ENCODE results near the gene RASA1. TPM values are rescaled to one million over a fixed set of nuclear protein-coding genes. Genes with fewer than 3 reads are reported as not detected.

Gene RASA1
- polyA plus RNA-seq, 1 experiment = 67.3 TPM

DNA sequence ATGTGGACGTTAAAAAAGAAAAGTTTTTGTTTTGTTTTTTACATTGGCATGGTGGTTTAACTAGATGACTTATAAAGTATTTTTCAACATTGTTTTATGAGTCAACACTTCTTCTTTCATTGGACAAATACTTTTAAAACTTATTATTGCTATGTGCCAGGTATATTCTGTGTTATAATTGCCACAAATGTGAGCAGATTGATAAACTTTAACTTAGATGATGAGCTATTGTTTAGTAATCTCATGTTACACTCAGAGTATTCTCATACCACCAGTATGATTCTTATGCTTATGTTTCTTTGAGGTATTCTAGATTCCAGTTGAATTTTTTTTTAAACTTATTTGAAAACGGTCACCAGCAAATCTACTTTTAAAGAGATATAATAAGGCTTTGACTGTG is 60.3 kb downstream of the RASA1 start:
- no peak for DNase-seq (ENCODE audit: low read depth, low spot score)
- CTCF ChIA-PET = interaction anchor here (1.4 kb wide), 1 partner anchor 9 kb away, joined by 4 read pairs; no protein-coding TSS in a partner anchor
- H3K9me3 ChIP-seq (ENCODE audit: control insufficient read depth, insufficient read depth, low read length) = no peaks in the 10 kb centered on the region
- H3K27me3 ChIP-seq (ENCODE audit: control insufficient read depth, insufficient read depth, low read length) = no peaks in the 10 kb centered on the region
- H3K27ac ChIP-seq (ENCODE audit: low read depth, low read length) = no peak overlapping the region
- no peak overlapping the region for H3K4me3 ChIP-seq (ENCODE audit: low read depth, low read length)
- TF ChIP-seq, protein P1, sequence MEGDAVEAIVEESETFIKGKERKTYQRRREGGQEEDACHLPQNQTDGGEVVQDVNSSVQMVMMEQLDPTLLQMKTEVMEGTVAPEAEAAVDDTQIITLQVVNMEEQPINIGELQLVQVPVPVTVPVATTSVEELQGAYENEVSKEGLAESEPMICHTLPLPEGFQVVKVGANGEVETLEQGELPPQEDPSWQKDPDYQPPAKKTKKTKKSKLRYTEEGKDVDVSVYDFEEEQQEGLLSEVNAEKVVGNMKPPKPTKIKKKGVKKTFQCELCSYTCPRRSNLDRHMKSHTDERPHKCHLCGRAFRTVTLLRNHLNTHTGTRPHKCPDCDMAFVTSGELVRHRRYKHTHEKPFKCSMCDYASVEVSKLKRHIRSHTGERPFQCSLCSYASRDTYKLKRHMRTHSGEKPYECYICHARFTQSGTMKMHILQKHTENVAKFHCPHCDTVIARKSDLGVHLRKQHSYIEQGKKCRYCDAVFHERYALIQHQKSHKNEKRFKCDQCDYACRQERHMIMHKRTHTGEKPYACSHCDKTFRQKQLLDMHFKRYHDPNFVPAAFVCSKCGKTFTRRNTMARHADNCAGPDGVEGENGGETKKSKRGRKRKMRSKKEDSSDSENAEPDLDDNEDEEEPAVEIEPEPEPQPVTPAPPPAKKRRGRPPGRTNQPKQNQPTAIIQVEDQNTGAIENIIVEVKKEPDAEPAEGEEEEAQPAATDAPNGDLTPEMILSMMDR (IDR thresholded peaks at IDR 0.05; ENCODE audit: low read depth, low read length) = no peak
- POLR2A ChIA-PET = interaction anchor here (0.7 kb wide), 1 partner anchor 65 kb away, joined by 3 read pairs; no protein-coding TSS in a partner anchor

- TF ChIP-seq, protein P1 (IDR thresholded peaks at IDR 0.05; ENCODE audit: low read depth, low read length) = no peak
- no peak overlapping the region for H3K27ac ChIP-seq (ENCODE audit: low read depth, low read length)
- POLR2A ChIA-PET = no interaction called here
- CTCF ChIA-PET = no interaction called here
- DNase-seq (ENCODE audit: low read depth, low spot score) = no peak
- no peaks in the 10 kb centered on the region for H3K9me3 ChIP-seq (ENCODE audit: control insufficient read depth, insufficient read depth, low read length)
- no peaks in the 10 kb centered on the region for H3K27me3 ChIP-seq (ENCODE audit: control insufficient read depth, insufficient read depth, low read length)
- H3K4me3 ChIP-seq (ENCODE audit: low read depth, low read length) = no peak overlapping the region
These were observed 61.4 kb downstream of the RASA1 start for GRCh38 chr5:87329114-87329513.

- TF ChIP-seq, protein P1 (IDR thresholded peaks at IDR 0.05; ENCODE audit: low read depth, low read length) = no peak
- H3K27me3 ChIP-seq (ENCODE audit: control insufficient read depth, insufficient read depth, low read length) = no peaks in the 10 kb centered on the region
- CTCF ChIA-PET = no interaction called here
- POLR2A ChIA-PET = no interaction called here
- no peak overlapping the region for H3K4me3 ChIP-seq (ENCODE audit: low read depth, low read length)
- H3K27ac ChIP-seq (ENCODE audit: low read depth, low read length) = no peak overlapping the region
- no peak for DNase-seq (ENCODE audit: low read depth, low spot score)
- H3K9me3 ChIP-seq (ENCODE audit: control insufficient read depth, insufficient read depth, low read length) = no peaks in the 10 kb centered on the region
These were observed 72.3 kb downstream of the RASA1 start for GRCh38 chr5:87339986-87340385.

DNA sequence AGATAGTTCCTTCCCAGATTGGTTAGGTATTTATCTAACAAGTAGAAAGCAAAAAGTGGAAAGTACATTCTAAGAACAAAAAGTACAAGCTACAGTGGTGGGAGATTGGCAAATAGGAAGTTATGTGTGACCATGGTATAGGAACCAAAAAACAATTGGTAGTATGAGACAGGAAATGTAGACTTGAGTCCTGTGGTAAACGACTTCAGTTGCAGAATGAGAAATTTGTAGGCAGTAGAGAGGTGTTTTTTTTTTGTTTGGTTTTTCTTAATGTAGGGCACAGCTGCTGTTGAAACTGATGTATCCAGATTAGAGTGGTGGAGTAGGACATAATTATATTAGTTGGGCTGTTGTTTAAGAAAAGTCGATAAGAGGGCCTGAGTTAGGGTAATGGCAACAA is 73.0 kb downstream of the RASA1 start:
- CTCF ChIA-PET = no interaction called here
- DNase-seq (ENCODE audit: low read depth, low spot score) = no peak
- no peak overlapping the region for H3K4me3 ChIP-seq (ENCODE audit: low read depth, low read length)
- H3K27me3 ChIP-seq (ENCODE audit: control insufficient read depth, insufficient read depth, low read length) = no peaks in the 10 kb centered on the region
- TF ChIP-seq, protein P1 (IDR thresholded peaks at IDR 0.05; ENCODE audit: low read depth, low read length) = no peak
- no peak overlapping the region for H3K27ac ChIP-seq (ENCODE audit: low read depth, low read length)
- POLR2A ChIA-PET = no interaction called here
- H3K9me3 ChIP-seq (ENCODE audit: control insufficient read depth, insufficient read depth, low read length) = no peaks in the 10 kb centered on the region

GRCh38 chr5:87347272-87347671 is 79.6 kb downstream of the RASA1 start:
- H3K27ac ChIP-seq (ENCODE audit: low read depth, low read length) = no peak overlapping the region

More at GRCh38 chr5:87347272-87347671, 79.6 kb downstream of the RASA1 start:
- Histone ChIP-seq H3K4me3 (ENCODE audit: low read depth, low read length) (no peak overlapping the region), H3K9me3 (ENCODE audit: control insufficient read depth, insufficient read depth, low read length) (no peaks in the 10 kb centered on the region), H3K27me3 (ENCODE audit: control insufficient read depth, insufficient read depth, low read length) (no peaks in the 10 kb centered on the region)
- TF ChIP-seq, protein P1 (IDR thresholded peaks at IDR 0.05; ENCODE audit: low read depth, low read length) = no peak
- ChIA-PET CTCF (interaction anchor here (1.1 kb wide), 1 partner anchor 53 kb away, joined by 3 read pairs; no protein-coding TSS in a partner anchor), POLR2A (interaction anchor here (0.6 kb wide), 1 partner anchor 13 kb away, joined by 5 read pairs; no protein-coding TSS in a partner anchor)
- no peak for DNase-seq (ENCODE audit: low read depth, low spot score)

All from AG04450 (cell line).